GM18502 (cell line): ENCODE data around the gene BLTP3B.
A peak's percentile ranks its signal among the peaks of the same experiment; 100 is the strongest.
"Not testable (repeated sequence)": the region's sequence is repeated elsewhere in the genome, so short reads cannot be mapped to it uniquely, and the experiment has no call there.

Experiments used
- ATAC-seq: cut with Tn5 transposase; IDR thresholded peaks from one replicate; pipeline ENCODE4 v1.9.1; 2021; ENCODE audit warnings: mild to moderate bottlenecking; ENCODE audit not compliant: unreplicated experiment, poor library complexity

The BLTP3B gene

GRCh38 chr12:100142851-100143559, at the start of gene BLTP3B:
TSS of gene BLTP3B (minus strand) at chr12:100142874. CDS start at chr12:100142635, 239 bp downstream.
- peak; percentile 77 for ATAC-seq

GRCh38 chr12:100189636-100190394, 47.1 kb upstream of the BLTP3B start:
- no peak for ATAC-seq

- not testable (repeated sequence) for ATAC-seq
Measured at GRCh38 chr12:100188888-100189635, 46.4 kb upstream of the BLTP3B start.

- ATAC-seq: no peak
Measured at GRCh38 chr12:100187857-100188519, 45.3 kb upstream of the BLTP3B start.

GRCh38 chr12:100187068-100187467, 44.4 kb upstream of the BLTP3B start:
- ATAC-seq: no peak

GRCh38 chr12:100186071-100186470, 43.4 kb upstream of the BLTP3B start:
- ATAC-seq: no peak

GRCh38 chr12:100185361-100185894, 42.8 kb upstream of the BLTP3B start:
- ATAC-seq: peak; percentile 90

GRCh38 chr12:100184549-100185145, 42.0 kb upstream of the BLTP3B start:
- no peak for ATAC-seq

- no peak for ATAC-seq
Measured at GRCh38 chr12:100179252-100179651, 36.6 kb upstream of the BLTP3B start.

- not testable (repeated sequence) for ATAC-seq
Measured at GRCh38 chr12:100176493-100176892, 33.8 kb upstream of the BLTP3B start.

GRCh38 chr12:100174495-100174894, 31.8 kb upstream of the BLTP3B start:
- no peak for ATAC-seq

- ATAC-seq: no peak
Measured at GRCh38 chr12:100173111-100173510, 30.4 kb upstream of the BLTP3B start.

GRCh38 chr12:100171248-100171647, 28.6 kb upstream of the BLTP3B start:
- no peak for ATAC-seq

- no peak for ATAC-seq
Measured at GRCh38 chr12:100170313-100170858, 27.7 kb upstream of the BLTP3B start.

GRCh38 chr12:100169345-100169744, 26.7 kb upstream of the BLTP3B start:
- no peak for ATAC-seq

GRCh38 chr12:100168562-100168961, 25.9 kb upstream of the BLTP3B start:
- no peak for ATAC-seq

GRCh38 chr12:100166232-100166631, 23.6 kb upstream of the BLTP3B start:
- no peak for ATAC-seq

- ATAC-seq: no peak
Measured at GRCh38 chr12:100165356-100165755, 22.7 kb upstream of the BLTP3B start.

- ATAC-seq: peak; percentile 12
Measured at GRCh38 chr12:100164153-100164704, 21.6 kb upstream of the BLTP3B start.
